Activated naive CD4-positive, alpha-beta T cell treated with anti-CD3 and anti-CD28 coated beads for 36 hours (primary cell): ENCODE results near the gene FARP2. TPM values are rescaled to one million over a fixed set of nuclear protein-coding genes. Genes with fewer than 3 reads are reported as not detected.
"Not testable (repeated sequence)": the region's sequence is repeated elsewhere in the genome, so short reads cannot be mapped to it uniquely, and the experiment has no call there.

Experiments
- CTCF ChIA-PET: fragments of 350-600 bp; sonication (Branson Sonifier 250); formaldehyde crosslinking; loops from one replicate; lab custom pipeline; 2021; ENCODE audit warnings: antibody characterized with exemption; lab: Charles Lee
- DNase-seq: peaks from one replicate; pipeline ENCODE4 v3.0.0-alpha.2; 2020
- H3K27ac Mint-ChIP-seq: one replicate; pipeline ENCODE4 v1.8.0; 2021; ENCODE audit warnings: mild to moderate bottlenecking, mixed read lengths
- H3K27me3 Mint-ChIP-seq: one replicate; pipeline ENCODE4 v1.8.0; 2021; ENCODE audit warnings: low read depth, mixed read lengths
- H3K36me3 Mint-ChIP-seq: one replicate; pipeline ENCODE4 v1.8.0; 2021; ENCODE audit warnings: low read depth, mixed read lengths
- H3K4me1 Mint-ChIP-seq: one replicate; pipeline ENCODE4 v1.8.0; 2021; ENCODE audit warnings: low read depth, mixed read lengths
- H3K4me3 Mint-ChIP-seq: one replicate; pipeline ENCODE4 v1.8.0; 2021; ENCODE audit warnings: mild to moderate bottlenecking, moderate library complexity, mixed read lengths
- H3K9me3 Mint-ChIP-seq: one replicate; pipeline ENCODE4 v1.8.0; 2021; ENCODE audit warnings: mixed read lengths
- intact Hi-C: fragments of 100-400 bp; cut with micrococcal nuclease; formaldehyde crosslinking; loops from one replicate; pipeline ENCODE4 v1.15.1; 2023
- total RNA-seq, 2 experiments: library from RNA; stranded (reverse); gene quantifications; one replicate each; pipeline ENCODE4 v1.2.3, GENCODE V29; 2021

Gene FARP2
- total RNA-seq, 2 experiments from 2014 or later = 19.5 to 19.6 TPM

DNA sequence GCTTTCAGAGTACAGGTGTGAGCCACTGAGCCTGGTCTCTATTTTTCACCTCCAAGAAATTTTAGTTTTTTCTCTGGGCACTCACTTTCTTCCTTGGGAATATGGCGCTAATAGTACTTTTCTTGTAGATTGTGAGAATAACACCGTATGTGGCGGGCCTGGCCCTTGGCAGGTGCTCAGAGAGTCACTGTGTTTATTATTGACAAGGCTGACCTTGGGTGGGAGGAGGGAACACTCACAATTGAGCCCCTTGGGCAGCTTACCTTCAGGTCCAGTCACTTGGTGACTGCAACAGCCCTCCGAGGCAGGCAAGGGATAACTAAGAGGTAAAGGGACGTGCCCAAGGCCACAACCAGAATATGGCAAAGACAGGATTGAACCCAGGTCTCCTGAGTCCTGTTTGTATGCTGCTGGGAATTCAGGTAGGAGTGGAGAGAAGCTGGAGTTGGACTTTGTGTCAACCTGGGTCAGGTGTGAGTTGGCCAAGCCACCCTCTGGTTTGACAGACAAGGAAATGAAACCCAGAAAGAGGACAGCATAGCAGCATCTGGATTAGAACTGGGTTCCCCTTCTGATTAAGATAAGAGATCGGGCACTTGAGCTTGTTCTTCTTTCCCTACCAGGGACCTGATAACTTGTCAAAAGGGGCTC, 155.1 kb downstream of the FARP2 start:
- intact Hi-C loops = no loop called here
- H3K9me3 Mint-ChIP-seq = no peaks in the 10 kb centered on the region

DNA sequence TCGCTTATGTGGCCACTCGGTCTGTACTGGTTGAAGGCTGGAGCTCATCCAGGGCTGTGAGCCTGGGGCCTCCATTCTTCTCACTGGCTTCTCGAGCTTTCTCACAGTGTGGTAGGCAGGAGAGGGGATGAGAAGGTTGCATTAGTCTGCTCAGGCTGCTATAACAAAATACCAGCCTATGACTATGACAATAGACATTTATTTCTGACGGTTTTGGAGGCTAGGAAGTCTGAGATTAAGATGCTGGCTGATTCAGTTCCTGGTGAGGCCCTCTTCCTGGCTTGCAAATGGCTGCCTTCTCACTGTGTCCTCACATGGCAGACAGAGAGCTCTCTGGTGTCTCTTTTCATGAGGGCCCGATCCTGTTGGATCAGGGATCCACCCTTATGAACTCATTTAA, 158.5 kb downstream of the FARP2 start:
- intact Hi-C loops = no loop called here
- Mint-ChIP-seq H3K36me3 (no peaks in the 10 kb centered on the region), H3K4me3 (no peak overlapping the region), H3K27me3 (no peaks in the 10 kb centered on the region), H3K9me3 (no peaks in the 10 kb centered on the region), H3K27ac (no peak overlapping the region), H3K4me1 (peaks cover 13% of the 10 kb centered on the region)
- CTCF ChIA-PET = interaction anchor here (0.6 kb wide), 1 partner anchor 122 kb away, joined by 3 read pairs; no protein-coding TSS in a partner anchor
- no peak for DNase-seq

More for the DNA sequence above, 155.1 kb downstream of the FARP2 start:
- H3K4me3 Mint-ChIP-seq = no peak overlapping the region
- peaks cover 25% of the 10 kb centered on the region for H3K4me1 Mint-ChIP-seq
- H3K27ac Mint-ChIP-seq = no peak overlapping the region
- CTCF ChIA-PET = interaction anchor here (0.5 kb wide), 2 partner anchors 119 to 216 kb away, joined by 3 read pairs; no protein-coding TSS in a partner anchor
- no peaks in the 10 kb centered on the region for H3K36me3 Mint-ChIP-seq
- H3K27me3 Mint-ChIP-seq = no peaks in the 10 kb centered on the region
- no peak for DNase-seq

- Mint-ChIP-seq H3K27ac (peak overlapping the region; percentile 73), H3K9me3 (no peaks in the 10 kb centered on the region), H3K27me3 (peaks cover 1% of the 10 kb centered on the region), H3K36me3 (no peaks in the 10 kb centered on the region), H3K4me3 (peak overlapping the region; percentile 37), H3K4me1 (peaks cover 12% of the 10 kb centered on the region)
- intact Hi-C loops = no loop called here
- DNase-seq = no peak
- CTCF ChIA-PET = interaction anchor here (0.6 kb wide), 1 partner anchor 108 kb away, joined by 3 read pairs; no protein-coding TSS in a partner anchor
Observed at GRCh38 chr2:241514986-241515737, 159.1 kb downstream of the FARP2 start.

- CTCF ChIA-PET = no interaction called here
- H3K4me3 Mint-ChIP-seq = no peak overlapping the region
- H3K9me3 Mint-ChIP-seq = no peaks in the 10 kb centered on the region
- intact Hi-C loops = no loop called here
- no peak overlapping the region for H3K27ac Mint-ChIP-seq
- H3K36me3 Mint-ChIP-seq = no peaks in the 10 kb centered on the region
- peaks cover 12% of the 10 kb centered on the region for H3K4me1 Mint-ChIP-seq
- H3K27me3 Mint-ChIP-seq = peaks cover 8% of the 10 kb centered on the region
- no peak for DNase-seq
Observed at GRCh38 chr2:241516520-241516965, 160.5 kb downstream of the FARP2 start.

GRCh38 chr2:241517297-241517696, 161.2 kb downstream of the FARP2 start:
- no peak overlapping the region for H3K27ac Mint-ChIP-seq
- H3K4me1 Mint-ChIP-seq = peaks cover 12% of the 10 kb centered on the region
- H3K9me3 Mint-ChIP-seq = no peaks in the 10 kb centered on the region

GRCh38 chr2:241519669-241520068, 163.6 kb downstream of the FARP2 start:
- DNase-seq = no peak
- intact Hi-C loops = no loop called here
- CTCF ChIA-PET = no interaction called here
- no peak overlapping the region for H3K4me3 Mint-ChIP-seq
- H3K9me3 Mint-ChIP-seq = no peaks in the 10 kb centered on the region
- peaks cover 12% of the 10 kb centered on the region for H3K4me1 Mint-ChIP-seq
- no peak overlapping the region for H3K27ac Mint-ChIP-seq
- H3K27me3 Mint-ChIP-seq = peaks cover 8% of the 10 kb centered on the region
- H3K36me3 Mint-ChIP-seq = no peaks in the 10 kb centered on the region

More at GRCh38 chr2:241517297-241517696, 161.2 kb downstream of the FARP2 start:
- intact Hi-C loops = no loop called here
- DNase-seq = no peak
- CTCF ChIA-PET = no interaction called here
- Mint-ChIP-seq H3K4me3 (no peak overlapping the region), H3K27me3 (peaks cover 8% of the 10 kb centered on the region), H3K36me3 (no peaks in the 10 kb centered on the region)

DNA sequence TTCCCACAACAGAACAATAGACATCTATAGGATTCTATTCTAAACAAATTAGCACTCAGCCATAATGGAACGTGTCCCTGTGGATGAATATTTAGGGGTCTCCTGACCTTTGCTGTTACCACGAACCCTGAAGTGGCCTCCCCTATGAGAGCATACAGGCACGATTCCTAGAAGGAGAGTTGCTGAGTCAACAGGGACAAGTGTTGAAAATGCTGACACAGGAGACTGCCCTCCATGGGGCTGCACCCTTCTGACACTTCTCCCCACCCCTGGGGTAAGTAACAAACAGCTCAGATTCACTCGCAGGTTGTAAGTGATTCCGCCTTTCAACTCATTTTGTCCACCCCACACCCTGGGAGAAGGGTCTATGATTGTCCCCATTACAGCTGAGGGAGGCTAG, 166.4 kb downstream of the FARP2 start:
- no peaks in the 10 kb centered on the region for H3K36me3 Mint-ChIP-seq
- intact Hi-C loops = no loop called here
- peaks cover 5% of the 10 kb centered on the region for H3K9me3 Mint-ChIP-seq
- CTCF ChIA-PET = no interaction called here
- H3K27me3 Mint-ChIP-seq = peaks cover 8% of the 10 kb centered on the region
- H3K27ac Mint-ChIP-seq = no peak overlapping the region
- no peaks in the 10 kb centered on the region for H3K4me1 Mint-ChIP-seq
- no peak for DNase-seq
- H3K4me3 Mint-ChIP-seq = no peak overlapping the region

DNA sequence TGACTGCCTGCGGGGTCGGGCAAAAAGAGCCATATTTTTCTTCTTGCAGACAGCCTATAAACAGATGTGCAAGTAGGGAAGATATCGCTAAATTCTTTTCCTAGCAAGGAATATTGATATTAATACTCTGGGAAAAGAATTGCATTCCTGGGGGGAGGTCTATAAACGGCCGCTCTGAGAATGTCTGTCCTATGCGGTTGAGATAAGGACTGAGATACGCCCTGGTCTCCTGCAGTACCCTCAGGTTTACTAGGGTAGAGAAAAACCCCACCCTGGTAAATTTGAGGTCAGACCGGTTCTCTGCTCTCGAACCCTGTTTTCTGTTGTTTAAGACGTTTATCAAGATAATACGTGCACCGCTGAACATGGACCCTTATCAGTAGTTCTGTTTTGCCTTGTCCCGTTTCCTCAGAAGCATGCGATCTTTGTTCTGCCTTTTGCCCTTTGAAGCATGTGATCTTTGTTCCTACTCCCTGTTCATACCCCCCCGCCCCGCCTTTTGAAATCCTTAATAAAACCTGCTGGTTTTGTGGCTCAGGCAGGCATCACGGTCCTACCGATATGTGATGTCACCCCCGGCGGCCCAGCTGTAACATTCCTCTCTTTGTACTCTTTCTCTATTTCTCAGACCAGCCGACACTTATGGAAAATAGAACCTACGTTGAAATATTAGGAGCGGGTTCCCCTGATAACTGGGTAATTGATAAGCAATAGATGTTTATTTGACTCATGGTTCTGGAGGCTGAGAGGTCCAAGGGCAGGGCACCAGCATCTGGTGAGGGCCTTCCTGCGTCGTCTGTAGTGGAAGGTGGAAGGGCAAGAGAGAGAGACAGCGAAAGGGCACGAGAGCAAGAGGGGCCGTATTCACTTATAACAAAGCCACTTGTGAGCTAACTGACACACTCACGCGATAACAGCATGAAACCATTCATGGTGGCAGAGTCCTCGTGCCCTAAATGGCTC, 170.0 kb downstream of the FARP2 start:
- H3K9me3 Mint-ChIP-seq, H3K4me1 Mint-ChIP-seq, H3K36me3 Mint-ChIP-seq, CTCF ChIA-PET, DNase-seq, H3K27me3 Mint-ChIP-seq, H3K27ac Mint-ChIP-seq, H3K4me3 Mint-ChIP-seq, intact Hi-C loops: not testable (repeated sequence)

DNA sequence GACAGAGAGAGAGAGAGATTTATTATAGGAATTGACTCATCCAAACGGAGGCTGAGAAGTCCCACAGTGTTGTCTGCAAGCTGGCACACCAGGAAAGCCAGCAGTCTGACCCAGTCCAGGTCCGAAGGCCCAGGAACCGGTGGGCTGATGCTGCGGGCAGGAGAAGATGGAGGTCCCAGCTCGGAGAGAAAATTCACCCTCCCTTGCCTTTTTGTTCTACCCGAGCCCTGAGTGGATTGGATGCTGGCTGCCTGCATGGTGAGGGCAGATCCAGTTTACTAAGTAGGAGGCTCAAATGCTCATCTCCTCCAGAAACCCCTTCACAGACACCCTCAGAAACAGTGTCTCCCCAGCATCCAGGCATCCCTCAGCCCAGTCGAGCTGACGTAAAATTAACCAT, 174.5 kb downstream of the FARP2 start:
- intact Hi-C loops = no loop called here
- no peak for DNase-seq
- CTCF ChIA-PET = no interaction called here
- Mint-ChIP-seq H3K9me3 (peaks cover 5% of the 10 kb centered on the region), H3K27me3 (no peaks in the 10 kb centered on the region), H3K36me3 (no peaks in the 10 kb centered on the region), H3K4me1 (no peaks in the 10 kb centered on the region), H3K27ac (no peak overlapping the region), H3K4me3 (no peak overlapping the region)

DNA sequence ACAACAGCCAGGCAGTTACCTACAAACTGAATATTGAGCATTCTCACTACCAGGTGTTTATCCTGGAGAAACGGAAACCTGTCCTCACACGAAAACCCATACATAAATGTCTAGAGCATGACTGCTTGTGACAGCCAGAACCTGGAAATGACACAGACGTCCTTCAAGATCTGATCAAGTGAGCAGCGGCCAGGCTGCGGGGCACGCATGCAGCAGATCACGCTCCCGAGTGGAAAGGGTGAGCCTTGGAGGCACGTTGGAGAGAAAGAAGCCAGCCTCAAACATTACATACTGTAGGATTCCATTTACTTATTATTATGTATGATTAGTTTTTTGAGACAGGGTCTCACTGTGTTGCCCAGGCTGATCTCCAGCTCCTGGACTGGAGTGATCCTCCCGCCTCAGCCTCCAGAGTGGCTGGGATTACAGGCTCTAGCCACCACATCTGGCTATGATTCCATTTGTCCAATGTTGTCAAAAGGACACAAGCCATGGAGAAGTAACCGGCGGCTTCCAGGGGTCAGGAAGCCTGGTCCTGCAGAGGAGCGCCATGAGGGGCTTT, 175.2 kb downstream of the FARP2 start:
- CTCF ChIA-PET = no interaction called here
- Mint-ChIP-seq H3K4me1 (no peaks in the 10 kb centered on the region), H3K4me3 (no peak overlapping the region), H3K36me3 (no peaks in the 10 kb centered on the region), H3K27me3 (no peaks in the 10 kb centered on the region), H3K9me3 (peaks cover 2% of the 10 kb centered on the region), H3K27ac (no peak overlapping the region)
- intact Hi-C loops = no loop called here
- DNase-seq = no peak

- Mint-ChIP-seq H3K36me3 (no peaks in the 10 kb centered on the region), H3K9me3 (no peaks in the 10 kb centered on the region), H3K27me3 (no peaks in the 10 kb centered on the region), H3K4me1 (no peaks in the 10 kb centered on the region), H3K27ac (no peak overlapping the region), H3K4me3 (no peak overlapping the region)
- DNase-seq = no peak
- CTCF ChIA-PET = interaction anchor here (0.8 kb wide), 1 partner anchor 240 kb away, joined by 3 read pairs; no protein-coding TSS in a partner anchor
- intact Hi-C loops = no loop called here
Observed at GRCh38 chr2:241532168-241532567, 176.1 kb downstream of the FARP2 start.
